MCF 10A (cell line): ENCODE results near the gene LMO4. TPM values are rescaled to one million over a fixed set of nuclear protein-coding genes. Genes with fewer than 3 reads are reported as not detected.

Experiments used
- BruUV-seq: library from RNA; stranded (reverse); fragments of 400-500 nt; replicated peaks from 2 replicates; lab custom pipeline; 2021; lab: Mats Ljungman, UMichigan
- CTCF ChIA-PET: fragments of 300-600 bp; sonication (Branson Sonifier 250); formaldehyde crosslinking; extraction: SDS; loops from one replicate; lab custom pipeline; 2021; ENCODE audit warnings: antibody characterized with exemption, inconsistent platforms; lab: Yijun Ruan, JAX
- POLR2A ChIA-PET: fragments of 300-600, 350-650 bp; sonication (Branson Sonifier 250); formaldehyde crosslinking; extraction: SDS; loops from one replicate; lab custom pipeline; 2020; ENCODE audit warnings: antibody characterized with exemption, inconsistent platforms; lab: Yijun Ruan, JAX
- DNase-seq: peaks from one replicate; pipeline ENCODE4 v3.0.0-alpha.2; 2018; ENCODE audit not compliant: unreplicated experiment
- H3K27ac Mint-ChIP-seq: one replicate; pipeline ENCODE4 v1.8.0; 2022; ENCODE audit warnings: mild to moderate bottlenecking, low read depth, mixed read lengths; ENCODE audit not compliant: unreplicated experiment
- H3K27me3 Mint-ChIP-seq: one replicate; pipeline ENCODE4 v1.8.0; 2022; ENCODE audit warnings: mixed read lengths; ENCODE audit not compliant: insufficient read depth, unreplicated experiment
- H3K36me3 Mint-ChIP-seq: one replicate; pipeline ENCODE4 v1.8.0; 2022; ENCODE audit warnings: mild to moderate bottlenecking, moderate library complexity, mixed read lengths; ENCODE audit not compliant: insufficient read depth, unreplicated experiment
- H3K4me1 Mint-ChIP-seq: one replicate; pipeline ENCODE4 v1.8.0; 2022; ENCODE audit warnings: mixed read lengths; ENCODE audit not compliant: insufficient read depth, unreplicated experiment
- H3K4me3 Mint-ChIP-seq: one replicate; pipeline ENCODE4 v1.8.0; 2022; ENCODE audit warnings: mild to moderate bottlenecking, moderate library complexity, mixed read lengths; ENCODE audit not compliant: unreplicated experiment
- H3K9me3 Mint-ChIP-seq: one replicate; pipeline ENCODE4 v1.8.0; 2022; ENCODE audit warnings: mixed read lengths; ENCODE audit not compliant: unreplicated experiment
- intact Hi-C: fragments of 100-400 bp; cut with micrococcal nuclease; formaldehyde crosslinking; loops from 2 replicates; pipeline ENCODE4 v1.14.1; 2022
- total RNA-seq: library from RNA; stranded (reverse); gene quantifications from 2 replicates; pipeline ENCODE4 v1.2.3, GENCODE V29; 2022
- TF ChIP-seq, protein P1 (sequence below): fragments of 200-600 bp; IDR thresholded peaks from one replicate; pipeline ENCODE4 v1.8.0; 2022; ENCODE audit warnings: antibody characterized with exemption, mild to moderate bottlenecking; ENCODE audit not compliant: unreplicated experiment

The LMO4 gene
- total RNA-seq, 1 experiment from 2014 or later: 29.4 TPM

DNA sequence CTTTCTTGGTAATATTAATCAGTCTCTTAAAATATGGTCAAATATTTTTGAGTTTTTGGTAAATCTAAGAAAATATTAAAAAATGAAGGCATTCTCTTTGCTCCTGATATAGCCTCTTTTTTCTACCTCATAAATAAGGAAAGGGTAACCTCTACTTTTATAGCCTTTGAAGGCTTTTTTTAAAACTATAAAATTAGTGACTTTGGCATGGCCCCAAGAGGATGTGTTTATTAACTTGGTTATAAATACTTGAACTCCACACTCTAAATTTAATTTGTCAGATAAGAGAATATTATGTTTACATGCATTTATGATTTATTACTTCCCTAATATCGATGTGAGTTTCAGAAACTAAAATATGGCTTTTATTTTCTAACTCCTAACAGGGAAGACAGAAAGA is 60.3 kb downstream of the LMO4 start:
- Mint-ChIP-seq H3K4me1 (peaks cover 18% of the 10 kb centered on the region), H3K27me3 (no peaks in the 10 kb centered on the region), H3K27ac (no peak overlapping the region), H3K9me3 (peaks cover 11% of the 10 kb centered on the region), H3K4me3 (no peak overlapping the region), H3K36me3 (no peaks in the 10 kb centered on the region)
- DNase-seq: no peak
- intact Hi-C loops: no loop called here
- ChIA-PET CTCF (no interaction called here), POLR2A (interaction anchor here (0.7 kb wide), 1 partner anchor 54 kb away, joined by 3 read pairs; no protein-coding TSS in a partner anchor)
- no TSS peak for BruUV-seq
- TF ChIP-seq, protein P1, sequence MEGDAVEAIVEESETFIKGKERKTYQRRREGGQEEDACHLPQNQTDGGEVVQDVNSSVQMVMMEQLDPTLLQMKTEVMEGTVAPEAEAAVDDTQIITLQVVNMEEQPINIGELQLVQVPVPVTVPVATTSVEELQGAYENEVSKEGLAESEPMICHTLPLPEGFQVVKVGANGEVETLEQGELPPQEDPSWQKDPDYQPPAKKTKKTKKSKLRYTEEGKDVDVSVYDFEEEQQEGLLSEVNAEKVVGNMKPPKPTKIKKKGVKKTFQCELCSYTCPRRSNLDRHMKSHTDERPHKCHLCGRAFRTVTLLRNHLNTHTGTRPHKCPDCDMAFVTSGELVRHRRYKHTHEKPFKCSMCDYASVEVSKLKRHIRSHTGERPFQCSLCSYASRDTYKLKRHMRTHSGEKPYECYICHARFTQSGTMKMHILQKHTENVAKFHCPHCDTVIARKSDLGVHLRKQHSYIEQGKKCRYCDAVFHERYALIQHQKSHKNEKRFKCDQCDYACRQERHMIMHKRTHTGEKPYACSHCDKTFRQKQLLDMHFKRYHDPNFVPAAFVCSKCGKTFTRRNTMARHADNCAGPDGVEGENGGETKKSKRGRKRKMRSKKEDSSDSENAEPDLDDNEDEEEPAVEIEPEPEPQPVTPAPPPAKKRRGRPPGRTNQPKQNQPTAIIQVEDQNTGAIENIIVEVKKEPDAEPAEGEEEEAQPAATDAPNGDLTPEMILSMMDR: no peak

- TF ChIP-seq, protein P1: no peak
- H3K9me3 Mint-ChIP-seq: peaks cover 11% of the 10 kb centered on the region
- H3K36me3 Mint-ChIP-seq: no peaks in the 10 kb centered on the region
- ChIA-PET POLR2A (interaction anchor here (0.7 kb wide), 1 partner anchor 55 kb away, joined by 3 read pairs; no protein-coding TSS in a partner anchor), CTCF (interaction anchor here (0.6 kb wide), 2 partner anchors 63 to 1049 kb away, joined by 3 to 4 read pairs; no protein-coding TSS in a partner anchor)
- H3K27ac Mint-ChIP-seq: no peak overlapping the region
- no peaks in the 10 kb centered on the region for H3K27me3 Mint-ChIP-seq
- H3K4me3 Mint-ChIP-seq: no peak overlapping the region
- H3K4me1 Mint-ChIP-seq: peaks cover 18% of the 10 kb centered on the region
- intact Hi-C loops: no loop called here
- BruUV-seq: no TSS peak
- no peak for DNase-seq
Observed at GRCh38 chr1:87389546-87389945, 60.9 kb downstream of the LMO4 start.

GRCh38 chr1:87392248-87393192 is 63.8 kb downstream of the LMO4 start:
- Mint-ChIP-seq H3K36me3 (no peaks in the 10 kb centered on the region), H3K4me1 (peaks cover 18% of the 10 kb centered on the region), H3K27ac (peak overlapping the region; percentile 28), H3K27me3 (no peaks in the 10 kb centered on the region), H3K9me3 (peaks cover 11% of the 10 kb centered on the region), H3K4me3 (no peak overlapping the region)
- TF ChIP-seq, protein P1: no peak
- ChIA-PET CTCF (interaction anchor here (0.7 to 1.2 kb wide), 2 partner anchors 16 to 980 kb away, joined by 3 read pairs; no protein-coding TSS in a partner anchor), POLR2A (no interaction called here)
- intact Hi-C loops: no loop called here
- peak; percentile 83 for DNase-seq
- no TSS peak for BruUV-seq

- no peak overlapping the region for H3K27ac Mint-ChIP-seq
Observed at GRCh38 chr1:87393445-87394085, 64.9 kb downstream of the LMO4 start.

More at GRCh38 chr1:87393445-87394085, 64.9 kb downstream of the LMO4 start:
- Mint-ChIP-seq H3K27me3 (no peaks in the 10 kb centered on the region), H3K36me3 (no peaks in the 10 kb centered on the region), H3K9me3 (peaks cover 11% of the 10 kb centered on the region), H3K4me3 (no peak overlapping the region), H3K4me1 (peaks cover 20% of the 10 kb centered on the region)
- ChIA-PET CTCF (no interaction called here), POLR2A (no interaction called here)
- BruUV-seq: no TSS peak
- TF ChIP-seq, protein P1: no peak
- DNase-seq: no peak
- intact Hi-C loops: no loop called here
